Peyer's patch (tissue), 4 donors: Measurements from ENCODE around the gene SLC2A9. TPM values are rescaled to one million over a fixed set of nuclear protein-coding genes. Genes with fewer than 3 reads are reported as not detected.

Experiments
- DNase-seq, 3 donors: peaks; one replicate each; pipeline ENCODE4 v3.0.0-alpha.2; 2017 to 2019
- H3K27ac ChIP-seq, 4 donors: fragments of 200-600 bp; sonication (generic); one replicate each; pipeline ENCODE4 v1.5.1; 2016 to 2019
- H3K27me3 ChIP-seq, 2 donors: fragments of 200-600 bp; sonication (generic); one replicate each; pipeline ENCODE4 v1.5.1; 2019
- H3K36me3 ChIP-seq, 3 donors: fragments of 200-600 bp; sonication (generic); one replicate each; pipeline ENCODE4 v1.5.1; 2016 to 2019
- H3K4me1 ChIP-seq, 4 donors: fragments of 200-600 bp; sonication (generic); one replicate each; pipeline ENCODE4 v1.5.1; 2016 to 2019
- H3K4me3 ChIP-seq, 4 donors: fragments of 200-600 bp; sonication (generic); 1 replicate in 3 of 4; 2 replicates in 1 of 4; pipeline ENCODE4 v1.5.1; 2016 to 2019; ENCODE audit warnings: mild to moderate bottlenecking in 1 of 4
- H3K9me3 ChIP-seq, 4 donors: fragments of 200-600 bp; sonication (generic); one replicate each; pipeline ENCODE4 v1.5.1; 2016 to 2019; ENCODE audit warnings: mild to moderate bottlenecking in 1 of 4
- POLR2A ChIP-seq, 2 donors: fragments of 450-650 bp; IDR thresholded peaks; one replicate each; pipeline ENCODE4 v1.5.1; 2017; ENCODE audit warnings: antibody characterized with exemption in 2 of 2, mild to moderate bottlenecking in 2 of 2, moderate library complexity in 2 of 2
- total RNA-seq, 4 donors: library from RNA; depleted of rRNA; stranded (reverse); fragments of >200 nt; gene quantifications; one replicate each; pipeline ENCODE4 v1.1.0, GENCODE V29; 2016
- TF ChIP-seq, protein P1 (sequence below), 6 experiments: fragments of 450-650 bp in 4 of 6; fragments of 200-600 bp in 2 of 6; sonication (generic) in 1 of 6; IDR thresholded peaks; one replicate each; pipeline ENCODE4 v1.5.1; 2017 to 2019; ENCODE audit warnings: antibody characterized with exemption in 6 of 6, mild to moderate bottlenecking in 3 of 6, moderate library complexity in 1 of 6

The SLC2A9 gene
- total RNA-seq, 4 donors from 2014 or later = 8.3 to 24.1 (median 22.0) TPM

DNA sequence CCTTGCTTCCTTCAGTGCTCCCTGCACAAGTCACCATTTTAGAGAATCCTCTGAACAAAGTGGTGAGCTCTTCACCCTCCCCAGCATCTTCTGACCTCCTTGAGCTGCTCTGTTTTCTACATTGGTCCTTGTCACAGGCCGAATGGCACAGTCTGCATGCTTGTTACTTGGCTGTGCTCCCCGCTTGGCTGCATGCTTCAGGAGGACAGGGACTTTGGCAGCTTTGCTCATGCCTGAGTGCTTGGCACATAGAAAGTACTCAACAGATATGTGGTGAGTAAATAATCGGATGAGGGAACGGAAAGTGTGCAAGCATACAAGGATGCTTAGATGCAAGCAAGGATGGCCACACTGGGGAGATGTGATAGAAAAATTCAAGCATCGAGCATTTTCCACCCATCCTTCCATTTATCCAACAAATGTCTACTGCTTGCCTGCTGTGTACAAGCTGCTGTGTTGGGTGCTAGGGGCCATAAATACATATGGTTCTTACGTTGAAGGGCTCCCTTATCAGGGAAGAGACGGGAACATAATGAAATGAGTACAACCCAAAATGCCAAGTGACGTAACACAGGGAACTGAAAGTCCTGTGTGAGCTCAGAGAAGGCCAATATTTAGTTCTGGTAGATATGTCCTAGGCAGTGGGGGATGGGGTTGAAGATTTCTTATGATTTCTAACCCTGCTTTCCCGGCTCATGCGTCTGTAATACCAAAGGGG is 31.2 kb downstream of the SLC2A9 start:
- no peak for DNase-seq
- H3K27me3 ChIP-seq = no peaks in the 10 kb centered on the region
- H3K27ac ChIP-seq = no peak overlapping the region
- TF ChIP-seq, protein P1, sequence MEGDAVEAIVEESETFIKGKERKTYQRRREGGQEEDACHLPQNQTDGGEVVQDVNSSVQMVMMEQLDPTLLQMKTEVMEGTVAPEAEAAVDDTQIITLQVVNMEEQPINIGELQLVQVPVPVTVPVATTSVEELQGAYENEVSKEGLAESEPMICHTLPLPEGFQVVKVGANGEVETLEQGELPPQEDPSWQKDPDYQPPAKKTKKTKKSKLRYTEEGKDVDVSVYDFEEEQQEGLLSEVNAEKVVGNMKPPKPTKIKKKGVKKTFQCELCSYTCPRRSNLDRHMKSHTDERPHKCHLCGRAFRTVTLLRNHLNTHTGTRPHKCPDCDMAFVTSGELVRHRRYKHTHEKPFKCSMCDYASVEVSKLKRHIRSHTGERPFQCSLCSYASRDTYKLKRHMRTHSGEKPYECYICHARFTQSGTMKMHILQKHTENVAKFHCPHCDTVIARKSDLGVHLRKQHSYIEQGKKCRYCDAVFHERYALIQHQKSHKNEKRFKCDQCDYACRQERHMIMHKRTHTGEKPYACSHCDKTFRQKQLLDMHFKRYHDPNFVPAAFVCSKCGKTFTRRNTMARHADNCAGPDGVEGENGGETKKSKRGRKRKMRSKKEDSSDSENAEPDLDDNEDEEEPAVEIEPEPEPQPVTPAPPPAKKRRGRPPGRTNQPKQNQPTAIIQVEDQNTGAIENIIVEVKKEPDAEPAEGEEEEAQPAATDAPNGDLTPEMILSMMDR (IDR thresholded peaks at IDR 0.05) = no peak
- TF ChIP-seq POLR2A (IDR thresholded peaks at IDR 0.05) = no peak
- H3K4me1 ChIP-seq = peaks cover 0 to 5% (median 1%) of the 10 kb centered on the region in 4 donors
- H3K36me3 ChIP-seq = no peaks in the 10 kb centered on the region
- H3K4me3 ChIP-seq = no peak overlapping the region
- H3K9me3 ChIP-seq = no peaks in the 10 kb centered on the region

DNA sequence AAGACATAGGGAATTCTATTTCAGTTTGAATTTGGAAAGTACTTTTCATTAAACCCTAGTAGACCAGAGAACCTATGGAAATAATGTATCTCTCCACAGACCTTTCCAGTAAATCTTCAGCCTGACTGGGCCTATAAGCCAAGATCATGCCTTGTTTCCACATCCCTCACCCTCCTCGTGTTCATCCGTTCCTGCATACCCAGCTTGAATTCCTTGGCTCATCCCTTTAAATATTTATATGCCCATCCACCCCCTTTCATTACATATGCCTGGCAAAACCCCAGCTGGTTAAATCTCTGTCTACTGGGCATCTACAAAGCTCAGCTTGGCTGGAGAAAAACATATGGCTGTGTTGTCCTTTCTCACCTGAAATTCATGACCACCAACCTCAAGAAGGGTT is 32.4 kb downstream of the SLC2A9 start:
- peaks cover 0 to under 1% (median 0%) of the 10 kb centered on the region in 4 donors for H3K4me1 ChIP-seq

DNA sequence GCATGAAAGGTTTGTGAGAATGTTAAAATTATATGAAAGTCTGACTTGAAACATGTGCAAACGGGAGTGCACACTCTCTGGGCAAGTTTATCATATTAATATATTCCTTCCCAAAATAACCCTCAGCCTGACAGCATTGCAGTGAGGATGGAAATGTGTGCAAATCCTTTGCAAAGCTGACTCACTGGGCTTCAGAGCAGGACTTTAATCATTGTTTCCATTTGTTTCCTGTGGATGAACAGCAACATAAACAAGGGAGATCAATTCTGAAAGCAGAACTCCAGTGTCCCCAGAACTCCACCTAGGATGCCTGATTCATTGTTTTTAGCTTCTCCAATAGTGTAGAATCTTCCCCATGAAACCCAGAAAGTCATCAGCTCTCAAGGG is 32.9 kb downstream of the SLC2A9 start:
- no peaks in the 10 kb centered on the region for H3K4me1 ChIP-seq

More for the DNA sequence above, 32.4 kb downstream of the SLC2A9 start:
- TF ChIP-seq, protein P1 (IDR thresholded peaks at IDR 0.05) = no peak
- no peak for TF ChIP-seq POLR2A (IDR thresholded peaks at IDR 0.05)
- H3K4me3 ChIP-seq = no peak overlapping the region
- H3K27ac ChIP-seq = no peak overlapping the region
- H3K27me3 ChIP-seq = no peaks in the 10 kb centered on the region
- H3K36me3 ChIP-seq = no peaks in the 10 kb centered on the region
- no peaks in the 10 kb centered on the region for H3K9me3 ChIP-seq
- no peak for DNase-seq

DNA sequence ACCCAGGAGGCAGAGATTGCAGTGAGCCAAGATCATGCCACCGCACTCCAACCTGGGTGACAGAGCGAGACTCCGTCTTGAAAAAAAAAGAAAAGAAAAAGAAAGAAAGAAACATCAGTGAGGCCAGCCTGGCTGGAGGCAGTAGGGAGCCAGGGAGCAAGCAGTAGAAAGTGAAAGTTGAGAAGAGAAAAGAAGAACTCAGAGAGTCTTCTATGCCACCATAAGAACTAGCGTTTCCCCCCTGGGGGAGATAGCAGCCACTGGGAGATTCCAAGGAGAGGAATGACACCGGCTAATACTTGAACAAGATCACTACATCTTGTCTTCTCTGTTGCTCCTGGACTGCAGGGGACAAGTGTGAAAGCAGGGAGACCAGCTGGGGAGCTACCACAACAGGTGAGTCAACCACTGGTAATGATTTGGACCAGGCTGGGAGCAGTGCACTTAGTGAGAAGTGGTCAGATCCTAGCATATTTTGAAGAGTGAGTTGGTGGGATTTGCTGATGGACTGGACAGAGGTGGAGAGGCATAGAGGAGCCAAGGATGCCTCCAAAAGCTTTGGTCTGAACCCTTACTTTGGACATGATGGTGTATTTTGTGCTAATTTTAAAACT is 33.4 kb downstream of the SLC2A9 start:
- Histone ChIP-seq H3K36me3 (no peaks in the 10 kb centered on the region), H3K27ac (no peak overlapping the region)
- TF ChIP-seq, protein P1 (IDR thresholded peaks at IDR 0.05) = no peak
- TF ChIP-seq POLR2A (IDR thresholded peaks at IDR 0.05) = no peak

More for the DNA sequence above, 32.9 kb downstream of the SLC2A9 start:
- TF ChIP-seq POLR2A (IDR thresholded peaks at IDR 0.05) = no peak
- TF ChIP-seq, protein P1 (IDR thresholded peaks at IDR 0.05) = no peak
- no peak for DNase-seq
- no peak overlapping the region for H3K27ac ChIP-seq
- no peaks in the 10 kb centered on the region for H3K9me3 ChIP-seq
- no peak overlapping the region for H3K4me3 ChIP-seq
- H3K27me3 ChIP-seq = no peaks in the 10 kb centered on the region
- no peaks in the 10 kb centered on the region for H3K36me3 ChIP-seq

DNA sequence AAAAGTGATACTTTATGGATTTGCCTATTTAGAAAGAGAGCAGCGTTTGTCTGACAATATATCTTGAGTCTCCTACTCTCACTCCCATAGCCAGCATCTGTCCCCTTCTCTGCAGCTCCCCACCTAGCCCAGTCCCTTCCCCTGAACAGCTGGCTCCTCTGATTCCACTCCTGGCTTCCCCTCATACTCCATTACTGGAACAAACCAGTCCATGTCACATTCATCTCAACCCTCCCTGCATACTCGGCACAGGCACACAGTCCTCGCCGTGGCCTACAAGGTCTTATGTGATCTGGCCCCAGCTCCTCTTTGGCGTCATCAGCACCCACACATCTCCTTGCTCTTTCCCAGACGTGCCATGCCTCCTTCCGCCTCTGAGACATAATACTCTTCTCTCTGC is 36.7 kb downstream of the SLC2A9 start:
- DNase-seq = no peak
- no peaks in the 10 kb centered on the region for H3K36me3 ChIP-seq
- no peaks in the 10 kb centered on the region for H3K9me3 ChIP-seq
- no peaks in the 10 kb centered on the region for H3K4me1 ChIP-seq
- no peak overlapping the region for H3K27ac ChIP-seq
- no peak for TF ChIP-seq POLR2A (IDR thresholded peaks at IDR 0.05)
- TF ChIP-seq, protein P1 (IDR thresholded peaks at IDR 0.05) = no peak
- H3K27me3 ChIP-seq = no peaks in the 10 kb centered on the region
- no peak overlapping the region for H3K4me3 ChIP-seq

More for the DNA sequence above, 33.4 kb downstream of the SLC2A9 start:
- no peak for DNase-seq
- H3K9me3 ChIP-seq = no peaks in the 10 kb centered on the region
- H3K4me1 ChIP-seq = no peaks in the 10 kb centered on the region
- no peaks in the 10 kb centered on the region for H3K27me3 ChIP-seq
- H3K4me3 ChIP-seq = no peak overlapping the region
